PC-9 (cell line): Measurements from ENCODE around the gene PTGFRN. TPM values are rescaled to one million over a fixed set of nuclear protein-coding genes. Genes with fewer than 3 reads are reported as not detected.

Experiments
- BruUV-seq: library from RNA; stranded (reverse); fragments of 400-500 nt; replicated peaks from 2 replicates; lab custom pipeline; 2021; lab: Mats Ljungman, UMichigan
- CTCF ChIA-PET: fragments of 300-600 bp; sonication (Branson Sonifier 250); formaldehyde crosslinking; loops from one replicate; lab custom pipeline; 2022; ENCODE audit warnings: antibody characterized with exemption; lab: Charles Lee
- POLR2A ChIA-PET: fragments of 300-600 bp; sonication (Branson Sonifier 250); formaldehyde crosslinking; loops from one replicate; lab custom pipeline; 2022; ENCODE audit warnings: antibody characterized with exemption; ENCODE audit not compliant: unreplicated experiment; lab: Charles Lee
- DNase-seq, 2 experiments: peaks; one replicate each; pipeline versions ENCODE4 v3.0.0 to v3.0.0-alpha.2; 2015 to 2022; ENCODE audit warnings: mixed read lengths in 1 of 2
- H2AFZ ChIP-seq: fragments of 200-600 bp; sonication (generic); 2 replicates; pipeline ENCODE4 v1.8.1; 2017; ENCODE audit warnings: antibody characterized with exemption
- H3F3A ChIP-seq: fragments of 200-600 bp; sonication (generic); 2 replicates; pipeline ENCODE4 v1.8.1; 2017; ENCODE audit warnings: antibody characterized with exemption, mild to moderate bottlenecking, low read depth; ENCODE audit not compliant: insufficient read depth
- H3K27ac ChIP-seq: fragments of 200-600 bp; sonication (generic); 2 replicates; pipeline ENCODE4 v1.6.1; 2016; ENCODE audit warnings: mixed run types
- H3K27me3 ChIP-seq: fragments of 200-600 bp; sonication (generic); 2 replicates; pipeline ENCODE4 v1.6.1; 2016; ENCODE audit warnings: low read depth, mixed run types; ENCODE audit not compliant: insufficient read depth
- H3K36me3 ChIP-seq: fragments of 200-600 bp; sonication (generic); 2 replicates; pipeline ENCODE4 v1.6.1; 2016; ENCODE audit warnings: low read depth, mixed run types
- H3K4me1 ChIP-seq: fragments of 200-600 bp; sonication (generic); replicated peaks from 2 replicates; pipeline ENCODE4 v1.6.1; 2016; ENCODE audit warnings: mixed run types; ENCODE audit not compliant: insufficient read depth
- H3K4me2 ChIP-seq: fragments of 200-600 bp; sonication (generic); 2 replicates; pipeline ENCODE4 v1.6.1; 2017; ENCODE audit warnings: mixed run types
- H3K4me3 ChIP-seq: fragments of 200-600 bp; sonication (generic); 2 replicates; pipeline ENCODE4 v1.6.1; 2016; ENCODE audit warnings: mixed run types
- H3K79me2 ChIP-seq: fragments of 200-600 bp; sonication (generic); 2 replicates; pipeline ENCODE4 v1.6.1; 2017; ENCODE audit warnings: low read depth, mixed run types
- H3K9me2 ChIP-seq: fragments of 200-600 bp; sonication (generic); 2 replicates; pipeline ENCODE4 v1.8.1; 2017; ENCODE audit warnings: mild to moderate bottlenecking; ENCODE audit not compliant: insufficient read depth
- H3K9me3 ChIP-seq: fragments of 200-600 bp; sonication (generic); 2 replicates; pipeline ENCODE4 v1.8.1; 2016; ENCODE audit warnings: low read depth; ENCODE audit not compliant: insufficient read depth
- H4K20me1 ChIP-seq: fragments of 200-600 bp; sonication (generic); 2 replicates; pipeline ENCODE4 v1.8.1; 2017; ENCODE audit not compliant: insufficient read depth
- EZH2 ChIP-seq: fragments of 200-600 bp; sonication (generic); IDR thresholded peaks from 2 replicates; pipeline ENCODE4 v1.8.0; 2017; ENCODE audit warnings: antibody characterized with exemption, low read depth
- intact Hi-C: fragments of 100-400 bp; cut with micrococcal nuclease; formaldehyde crosslinking; loops from one replicate; pipeline ENCODE4 v1.10.0; 2022; ENCODE audit not compliant: unreplicated experiment
- total RNA-seq: library from RNA; stranded (reverse); gene quantifications from 2 replicates; pipeline ENCODE4 v1.2.3, GENCODE V29; 2021
- TF ChIP-seq, protein P1 (sequence below): fragments of 200-600 bp; sonication (generic); conservative IDR thresholded peaks from 2 replicates; pipeline ENCODE4 v1.6.1; 2017; ENCODE audit warnings: mixed run types, antibody characterized with exemption, mild to moderate bottlenecking, moderate library complexity

The PTGFRN gene
- total RNA-seq, 1 experiment from 2014 or later = 87.3 TPM

DNA sequence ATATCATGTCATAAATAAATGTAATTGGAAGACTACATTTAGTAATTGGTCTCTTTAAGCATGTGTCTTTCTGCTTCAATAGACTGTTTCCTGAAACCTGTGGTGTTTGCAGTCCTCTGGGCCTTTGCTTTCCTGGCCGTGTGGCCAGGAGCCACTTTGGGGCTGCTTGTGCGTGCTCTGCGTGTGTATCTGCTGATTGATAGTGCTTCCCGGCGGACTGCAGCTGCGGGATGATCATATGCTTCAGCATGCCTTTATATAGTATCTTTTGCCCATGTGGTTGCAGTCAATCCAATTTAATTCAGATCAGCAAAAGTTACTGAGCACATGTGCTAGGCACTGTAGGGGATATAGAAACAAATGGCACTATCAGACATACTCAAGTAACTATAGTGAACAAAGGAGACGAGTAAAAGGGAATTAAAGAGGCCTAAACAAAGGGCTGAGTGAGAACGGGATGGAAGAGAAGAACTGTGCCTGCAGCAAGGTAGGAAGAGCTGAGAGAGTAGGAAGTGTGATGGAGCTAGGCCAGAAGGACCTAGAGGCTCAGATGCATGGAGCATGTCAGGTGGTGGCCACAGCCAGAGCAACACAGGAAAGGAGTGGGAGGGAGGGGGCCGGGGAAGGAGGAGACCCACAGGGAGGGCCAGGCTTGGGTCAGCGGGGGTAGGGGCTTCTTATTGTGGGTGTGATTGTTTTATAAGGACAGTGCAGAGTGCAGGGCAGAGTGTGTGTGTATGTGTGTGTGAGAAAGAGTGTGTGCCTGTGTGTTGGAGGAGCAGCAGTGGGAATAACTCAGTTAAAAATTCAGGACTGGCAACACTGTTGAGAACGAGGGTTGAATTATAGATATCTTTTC lies 123.2 kb downstream of the PTGFRN start:
- intact Hi-C loops = no loop called here
- Histone ChIP-seq H3K79me2 (no peaks in the 10 kb centered on the region), H3K36me3 (no peaks in the 10 kb centered on the region), H3K4me1 (no peaks in the 10 kb centered on the region), H4K20me1 (no peaks in the 10 kb centered on the region), H3K9me2 (no peaks in the 10 kb centered on the region), H3K4me2 (no peak overlapping the region), H3F3A (no peaks in the 10 kb centered on the region), H3K4me3 (no peak overlapping the region), H3K27me3 (no peaks in the 10 kb centered on the region), H2AFZ (no peak overlapping the region), H3K27ac (no peak overlapping the region), H3K9me3 (no peaks in the 10 kb centered on the region)
- TF ChIP-seq, protein P1, sequence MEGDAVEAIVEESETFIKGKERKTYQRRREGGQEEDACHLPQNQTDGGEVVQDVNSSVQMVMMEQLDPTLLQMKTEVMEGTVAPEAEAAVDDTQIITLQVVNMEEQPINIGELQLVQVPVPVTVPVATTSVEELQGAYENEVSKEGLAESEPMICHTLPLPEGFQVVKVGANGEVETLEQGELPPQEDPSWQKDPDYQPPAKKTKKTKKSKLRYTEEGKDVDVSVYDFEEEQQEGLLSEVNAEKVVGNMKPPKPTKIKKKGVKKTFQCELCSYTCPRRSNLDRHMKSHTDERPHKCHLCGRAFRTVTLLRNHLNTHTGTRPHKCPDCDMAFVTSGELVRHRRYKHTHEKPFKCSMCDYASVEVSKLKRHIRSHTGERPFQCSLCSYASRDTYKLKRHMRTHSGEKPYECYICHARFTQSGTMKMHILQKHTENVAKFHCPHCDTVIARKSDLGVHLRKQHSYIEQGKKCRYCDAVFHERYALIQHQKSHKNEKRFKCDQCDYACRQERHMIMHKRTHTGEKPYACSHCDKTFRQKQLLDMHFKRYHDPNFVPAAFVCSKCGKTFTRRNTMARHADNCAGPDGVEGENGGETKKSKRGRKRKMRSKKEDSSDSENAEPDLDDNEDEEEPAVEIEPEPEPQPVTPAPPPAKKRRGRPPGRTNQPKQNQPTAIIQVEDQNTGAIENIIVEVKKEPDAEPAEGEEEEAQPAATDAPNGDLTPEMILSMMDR = no peak
- CTCF ChIA-PET = no interaction called here
- BruUV-seq = no TSS peak
- DNase-seq = no peak
- POLR2A ChIA-PET = no interaction called here

DNA sequence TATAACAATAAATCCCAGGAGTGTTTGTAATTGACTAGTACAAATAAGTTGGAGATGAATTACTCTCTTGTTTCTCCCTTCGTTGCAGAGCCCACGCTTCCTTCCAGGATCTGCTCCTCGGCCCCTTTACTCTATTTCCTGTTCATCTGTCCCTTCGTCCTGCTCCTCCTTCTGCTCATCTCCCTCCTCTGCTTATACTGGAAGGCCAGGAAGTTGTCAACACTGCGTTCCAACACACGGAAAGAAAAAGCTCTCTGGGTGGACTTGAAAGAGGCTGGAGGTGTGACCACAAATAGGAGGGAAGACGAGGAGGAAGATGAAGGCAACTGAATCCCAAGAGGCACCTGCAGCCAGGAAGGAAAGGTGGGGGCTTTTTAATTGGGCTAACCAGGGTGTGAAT lies 124.1 kb downstream of the PTGFRN start:
- no peak for TF ChIP-seq EZH2
- TF ChIP-seq, protein P1 = no peak
- no peaks in the 10 kb centered on the region for H4K20me1 ChIP-seq
- no TSS peak for BruUV-seq
- H3K4me3 ChIP-seq = no peak overlapping the region
- H2AFZ ChIP-seq = no peak overlapping the region
- CTCF ChIA-PET = no interaction called here
- intact Hi-C loops = no loop called here
- no peaks in the 10 kb centered on the region for H3K4me1 ChIP-seq
- no peaks in the 10 kb centered on the region for H3K27me3 ChIP-seq
- no peak overlapping the region for H3K27ac ChIP-seq
- no peak for DNase-seq
- H3K79me2 ChIP-seq = no peaks in the 10 kb centered on the region
- POLR2A ChIA-PET = no interaction called here
- H3F3A ChIP-seq = no peaks in the 10 kb centered on the region
- no peak overlapping the region for H3K4me2 ChIP-seq
- no peaks in the 10 kb centered on the region for H3K9me2 ChIP-seq
- H3K36me3 ChIP-seq = no peaks in the 10 kb centered on the region
- H3K9me3 ChIP-seq = no peaks in the 10 kb centered on the region

DNA sequence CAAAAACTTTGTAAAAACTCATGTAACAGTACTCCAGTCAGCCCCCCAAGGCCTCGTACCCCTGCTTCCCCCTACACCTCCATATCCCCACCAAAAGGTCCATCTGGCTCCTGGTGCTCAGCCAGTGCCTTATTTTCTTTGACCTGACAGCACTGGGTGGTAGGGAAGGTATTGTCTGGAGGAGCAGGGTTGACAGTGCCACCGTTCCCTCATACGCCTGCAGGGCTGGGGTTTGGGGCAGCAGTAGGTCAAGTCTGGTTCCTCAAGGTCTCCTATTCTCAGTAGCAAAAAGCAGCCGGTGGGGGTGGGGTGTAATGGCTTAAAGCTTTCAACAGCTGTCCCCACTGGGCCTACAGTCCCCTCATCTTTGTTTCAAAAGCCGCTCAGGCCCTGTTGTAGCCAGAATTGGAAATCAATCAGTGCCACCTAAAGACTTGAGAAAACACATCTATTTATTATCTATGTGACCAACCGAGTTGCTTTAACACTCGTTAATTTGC lies 125.1 kb downstream of the PTGFRN start:
- intact Hi-C loops = no loop called here
- POLR2A ChIA-PET = no interaction called here
- TF ChIP-seq EZH2 = no peak
- TF ChIP-seq, protein P1 = no peak
- Histone ChIP-seq H3K79me2 (no peaks in the 10 kb centered on the region), H3K27me3 (no peaks in the 10 kb centered on the region), H3F3A (no peaks in the 10 kb centered on the region), H4K20me1 (no peaks in the 10 kb centered on the region), H3K27ac (no peak overlapping the region), H3K4me1 (no peaks in the 10 kb centered on the region), H3K9me2 (no peaks in the 10 kb centered on the region), H3K4me2 (no peak overlapping the region), H3K4me3 (no peak overlapping the region), H3K9me3 (no peaks in the 10 kb centered on the region), H3K36me3 (no peaks in the 10 kb centered on the region), H2AFZ (no peak overlapping the region)
- BruUV-seq = no TSS peak
- no peak for DNase-seq
- CTCF ChIA-PET = no interaction called here
